Neural progenitor cell (in vitro differentiated cells): ENCODE results near the gene BCL2L11. TPM values are rescaled to one million over a fixed set of nuclear protein-coding genes. Genes with fewer than 3 reads are reported as not detected.

Experiments
- DNase-seq: peaks from one replicate; pipeline ENCODE4 v3.0.0-alpha.2; 2016; ENCODE audit warnings: low spot score
- H2AFZ ChIP-seq: fragments of 200-600 bp; sonication (generic); replicated peaks from 2 replicates; pipeline ENCODE4 v1.6.1; 2016; ENCODE audit warnings: antibody characterized with exemption
- H3F3A ChIP-seq: fragments of 200-600 bp; sonication (generic); 2 replicates; pipeline ENCODE4 v1.6.1; 2016; ENCODE audit warnings: antibody characterized with exemption, low read depth
- H3K27ac ChIP-seq: fragments of 200-600 bp; sonication (generic); 2 replicates; pipeline ENCODE4 v1.5.1; 2016; ENCODE audit warnings: mild to moderate bottlenecking
- H3K27me3 ChIP-seq: fragments of 200-600 bp; sonication (generic); 2 replicates; pipeline ENCODE4 v1.6.1; 2016; ENCODE audit warnings: mild to moderate bottlenecking, moderate library complexity
- H3K36me3 ChIP-seq: fragments of 200-600 bp; sonication (generic); 2 replicates; pipeline ENCODE4 v1.5.1; 2016
- H3K4me1 ChIP-seq: fragments of 200-600 bp; sonication (generic); 2 replicates; pipeline ENCODE4 v1.6.1; 2016; ENCODE audit warnings: mixed run types
- H3K4me2 ChIP-seq: fragments of 200-600 bp; sonication (generic); 2 replicates; pipeline ENCODE4 v1.6.1; 2016
- H3K4me3 ChIP-seq: fragments of 200-600 bp; sonication (generic); 2 replicates; pipeline ENCODE4 v1.5.1; 2016
- H3K79me2 ChIP-seq: fragments of 200-600 bp; sonication (generic); 2 replicates; pipeline ENCODE4 v1.6.1; 2016; ENCODE audit warnings: low read depth
- H3K9ac ChIP-seq: fragments of 200-600 bp; sonication (generic); 2 replicates; pipeline ENCODE4 v1.6.1; 2016
- H3K9me3 ChIP-seq: fragments of 200-600 bp; sonication (generic); 2 replicates; pipeline ENCODE4 v1.5.1; 2016; ENCODE audit warnings: low read depth
- H4K20me1 ChIP-seq: fragments of 200-600 bp; sonication (generic); 2 replicates; pipeline ENCODE4 v1.6.1; 2016; ENCODE audit warnings: low read depth
- H3K27ac Mint-ChIP-seq: 3 replicates; pipeline ENCODE4 v1.8.0; 2021; ENCODE audit warnings: mixed read lengths
- H3K27me3 Mint-ChIP-seq: 2 replicates; pipeline ENCODE4 v1.8.0; 2022; ENCODE audit warnings: low read depth, mild to moderate bottlenecking, inconsistent platforms, moderate library complexity, mixed read lengths; ENCODE audit not compliant: insufficient read depth
- H3K36me3 Mint-ChIP-seq: 3 replicates; pipeline ENCODE4 v1.8.0; 2021; ENCODE audit warnings: mixed read lengths
- H3K4me1 Mint-ChIP-seq: 3 replicates; pipeline ENCODE4 v1.8.0; 2021; ENCODE audit warnings: mixed read lengths
- H3K4me3 Mint-ChIP-seq: 3 replicates; pipeline ENCODE4 v1.8.0; 2021; ENCODE audit warnings: mild to moderate bottlenecking, moderate library complexity, mixed read lengths
- H3K9me3 Mint-ChIP-seq: 3 replicates; pipeline ENCODE4 v1.8.0; 2020; ENCODE audit warnings: mixed read lengths
- CTCF ChIP-seq: fragments of 200-600 bp; sonication (generic); IDR thresholded peaks from 2 replicates; pipeline ENCODE4 v1.5.1; 2017; ENCODE audit warnings: antibody characterized with exemption, mild to moderate bottlenecking
- EZH2 ChIP-seq: fragments of 200-600 bp; sonication (generic); IDR thresholded peaks from 2 replicates; pipeline ENCODE4 v1.6.1; 2017; ENCODE audit warnings: antibody characterized with exemption, mild to moderate bottlenecking, moderate library complexity
- EZH2phosphoT487 ChIP-seq: fragments of 200-600 bp; sonication (generic); IDR thresholded peaks from 2 replicates; pipeline ENCODE4 v1.6.1; 2017; ENCODE audit warnings: antibody characterized with exemption
- total RNA-seq: library from RNA; depleted of rRNA; stranded (reverse); fragments of >200 nt; gene quantifications from 2 replicates; pipeline ENCODE4 v1.2.3, GENCODE V29; 2015; ENCODE audit warnings: low replicate concordance

The BCL2L11 gene
- total RNA-seq, 1 donor from 2014 or later: 46.9 TPM

- Histone ChIP-seq H4K20me1 (peaks cover 38% of the 10 kb centered on the region), H3F3A (peaks cover 18% of the 10 kb centered on the region), H3K9ac (no peak overlapping the region), H3K79me2 (peaks cover 6% of the 10 kb centered on the region), H3K27ac (no peak overlapping the region), H3K36me3 (peaks cover 6% of the 10 kb centered on the region), H3K27me3 (no peaks in the 10 kb centered on the region), H3K4me2 (no peak overlapping the region), H3K9me3 (no peaks in the 10 kb centered on the region), H2AFZ (no peak overlapping the region), H3K4me1 (peaks cover 13% of the 10 kb centered on the region), H3K4me3 (no peak overlapping the region)
- Mint-ChIP-seq H3K27ac (no peak overlapping the region), H3K27me3 (peaks cover 2% of the 10 kb centered on the region), H3K36me3 (peaks cover 25% of the 10 kb centered on the region), H3K4me1 (peaks cover 29% of the 10 kb centered on the region), H3K4me3 (no peak overlapping the region), H3K9me3 (no peaks in the 10 kb centered on the region)
- DNase-seq: no peak
- TF ChIP-seq CTCF (no peak), EZH2phosphoT487 (no peak), EZH2 (no peak)
These were observed 46.6 kb downstream of the BCL2L11 start for GRCh38 chr2:111167076-111167862.

- peaks cover 6% of the 10 kb centered on the region for H3K36me3 ChIP-seq
- Mint-ChIP-seq H3K9me3 (no peaks in the 10 kb centered on the region), H3K4me3 (no peak overlapping the region), H3K27me3 (peaks cover 2% of the 10 kb centered on the region), H3K4me1 (peaks cover 24% of the 10 kb centered on the region), H3K36me3 (peaks cover 25% of the 10 kb centered on the region), H3K27ac (no peak overlapping the region)
- TF ChIP-seq CTCF (no peak), EZH2phosphoT487 (no peak), EZH2 (no peak)
- H3K9me3 ChIP-seq: no peaks in the 10 kb centered on the region
- H3K9ac ChIP-seq: no peak overlapping the region
- peaks cover 13% of the 10 kb centered on the region for H3K4me1 ChIP-seq
- no peak overlapping the region for H2AFZ ChIP-seq
- H3F3A ChIP-seq: peaks cover 18% of the 10 kb centered on the region
- H3K27me3 ChIP-seq: no peaks in the 10 kb centered on the region
- no peak overlapping the region for H3K4me3 ChIP-seq
- no peak for DNase-seq
- H4K20me1 ChIP-seq: peaks cover 33% of the 10 kb centered on the region
- H3K4me2 ChIP-seq: no peak overlapping the region
- H3K79me2 ChIP-seq: peaks cover under 1% of the 10 kb centered on the region
- no peak overlapping the region for H3K27ac ChIP-seq
These were observed 47.1 kb downstream of the BCL2L11 start for GRCh38 chr2:111167863-111168162.

GRCh38 chr2:111168528-111169239, 48.0 kb downstream of the BCL2L11 start:
- peaks cover 8% of the 10 kb centered on the region for H3K4me1 ChIP-seq
- no peaks in the 10 kb centered on the region for H3K27me3 ChIP-seq
- no peak overlapping the region for H3K9ac ChIP-seq
- H3K79me2 ChIP-seq: no peaks in the 10 kb centered on the region
- DNase-seq: no peak
- H3K27ac ChIP-seq: no peak overlapping the region
- TF ChIP-seq EZH2 (no peak), CTCF (no peak), EZH2phosphoT487 (no peak)
- Mint-ChIP-seq H3K27ac (no peak overlapping the region), H3K36me3 (peaks cover 19% of the 10 kb centered on the region), H3K4me1 (peaks cover 17% of the 10 kb centered on the region), H3K9me3 (no peaks in the 10 kb centered on the region), H3K4me3 (no peak overlapping the region), H3K27me3 (peaks cover 4% of the 10 kb centered on the region)
- no peaks in the 10 kb centered on the region for H3K9me3 ChIP-seq
- H4K20me1 ChIP-seq: peaks cover 24% of the 10 kb centered on the region
- H3K36me3 ChIP-seq: peaks cover 6% of the 10 kb centered on the region
- no peak overlapping the region for H3K4me2 ChIP-seq
- H3K4me3 ChIP-seq: no peak overlapping the region
- H2AFZ ChIP-seq: no peak overlapping the region
- H3F3A ChIP-seq: peaks cover 18% of the 10 kb centered on the region
